ENCODE results near the gene TSC22D2.
A peak's percentile ranks its signal among the peaks of the same experiment; 100 is the strongest.

TSC22D2 gene

DNA sequence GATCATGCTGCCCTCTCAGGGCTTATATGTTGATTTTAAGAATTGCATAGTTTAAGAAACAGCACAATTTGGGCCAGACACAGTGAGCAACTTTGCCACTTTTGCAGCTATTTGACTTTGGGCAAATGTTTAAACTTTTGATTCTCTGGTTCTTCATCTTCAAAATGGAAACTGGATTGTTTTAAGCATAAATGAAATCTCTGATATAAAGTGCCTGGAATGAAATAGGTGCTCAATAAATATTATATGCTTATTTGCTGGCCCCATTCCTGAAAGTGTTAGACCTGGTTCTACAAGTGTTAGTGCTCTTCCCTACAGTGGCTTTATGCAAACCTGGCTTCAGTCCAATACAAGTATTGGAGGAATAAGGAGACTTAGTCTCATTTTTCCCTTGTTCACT lies 33.1 kb upstream of the TSC22D2 start:
- Histone ChIP-seq H3K4me3 (no peak overlapping the region), H3K27ac (no peak overlapping the region)
- TF ChIP-seq, protein P1, sequence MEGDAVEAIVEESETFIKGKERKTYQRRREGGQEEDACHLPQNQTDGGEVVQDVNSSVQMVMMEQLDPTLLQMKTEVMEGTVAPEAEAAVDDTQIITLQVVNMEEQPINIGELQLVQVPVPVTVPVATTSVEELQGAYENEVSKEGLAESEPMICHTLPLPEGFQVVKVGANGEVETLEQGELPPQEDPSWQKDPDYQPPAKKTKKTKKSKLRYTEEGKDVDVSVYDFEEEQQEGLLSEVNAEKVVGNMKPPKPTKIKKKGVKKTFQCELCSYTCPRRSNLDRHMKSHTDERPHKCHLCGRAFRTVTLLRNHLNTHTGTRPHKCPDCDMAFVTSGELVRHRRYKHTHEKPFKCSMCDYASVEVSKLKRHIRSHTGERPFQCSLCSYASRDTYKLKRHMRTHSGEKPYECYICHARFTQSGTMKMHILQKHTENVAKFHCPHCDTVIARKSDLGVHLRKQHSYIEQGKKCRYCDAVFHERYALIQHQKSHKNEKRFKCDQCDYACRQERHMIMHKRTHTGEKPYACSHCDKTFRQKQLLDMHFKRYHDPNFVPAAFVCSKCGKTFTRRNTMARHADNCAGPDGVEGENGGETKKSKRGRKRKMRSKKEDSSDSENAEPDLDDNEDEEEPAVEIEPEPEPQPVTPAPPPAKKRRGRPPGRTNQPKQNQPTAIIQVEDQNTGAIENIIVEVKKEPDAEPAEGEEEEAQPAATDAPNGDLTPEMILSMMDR (IDR thresholded peaks at IDR 0.05) = no peak
- no peak for DNase-seq (ENCODE audit: low spot score)

DNA sequence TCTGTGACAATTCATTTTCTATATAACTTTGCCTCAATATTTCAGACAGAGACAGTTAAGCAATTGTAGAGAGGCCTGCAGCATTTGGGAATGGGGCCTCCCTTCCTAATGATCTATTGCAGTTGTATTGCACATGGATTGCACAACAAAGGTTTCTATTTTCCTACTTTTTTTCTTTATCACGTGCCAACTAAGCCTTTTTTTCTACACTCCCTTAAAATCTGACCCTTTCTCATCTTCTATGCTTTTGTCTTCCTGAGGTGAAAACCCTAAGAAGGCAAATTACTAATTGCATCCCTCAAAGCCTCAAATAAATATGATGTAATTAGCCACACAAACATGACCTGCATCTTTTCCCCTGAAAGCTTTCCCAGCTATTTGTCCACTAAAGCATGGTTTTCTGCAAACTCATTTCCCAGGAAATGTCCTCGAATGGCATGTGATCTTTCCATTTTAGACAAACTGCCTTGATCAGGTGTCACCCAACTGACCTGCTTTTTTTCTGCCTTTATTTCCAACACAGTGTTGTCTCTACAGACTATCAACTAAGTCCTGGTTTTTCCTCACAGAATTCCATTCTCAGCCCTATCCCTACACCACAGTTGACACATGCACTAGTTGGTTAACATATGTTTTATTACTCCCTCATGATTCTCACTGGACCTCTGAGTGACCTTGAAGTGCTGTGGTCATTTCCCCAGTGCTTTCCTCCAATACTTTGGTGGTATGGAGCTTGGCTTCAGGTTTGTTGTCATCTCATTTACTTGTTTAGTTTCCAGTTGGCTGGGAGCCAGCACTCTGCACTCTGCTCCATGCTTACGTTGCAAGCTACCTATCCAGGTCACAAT lies 31.9 kb upstream of the TSC22D2 start:
- DNase-seq (ENCODE audit: low spot score) = no peak
- H3K27ac ChIP-seq = no peak overlapping the region
- no peak overlapping the region for H3K4me3 ChIP-seq
- TF ChIP-seq, protein P1 (IDR thresholded peaks at IDR 0.05) = no peak

DNA sequence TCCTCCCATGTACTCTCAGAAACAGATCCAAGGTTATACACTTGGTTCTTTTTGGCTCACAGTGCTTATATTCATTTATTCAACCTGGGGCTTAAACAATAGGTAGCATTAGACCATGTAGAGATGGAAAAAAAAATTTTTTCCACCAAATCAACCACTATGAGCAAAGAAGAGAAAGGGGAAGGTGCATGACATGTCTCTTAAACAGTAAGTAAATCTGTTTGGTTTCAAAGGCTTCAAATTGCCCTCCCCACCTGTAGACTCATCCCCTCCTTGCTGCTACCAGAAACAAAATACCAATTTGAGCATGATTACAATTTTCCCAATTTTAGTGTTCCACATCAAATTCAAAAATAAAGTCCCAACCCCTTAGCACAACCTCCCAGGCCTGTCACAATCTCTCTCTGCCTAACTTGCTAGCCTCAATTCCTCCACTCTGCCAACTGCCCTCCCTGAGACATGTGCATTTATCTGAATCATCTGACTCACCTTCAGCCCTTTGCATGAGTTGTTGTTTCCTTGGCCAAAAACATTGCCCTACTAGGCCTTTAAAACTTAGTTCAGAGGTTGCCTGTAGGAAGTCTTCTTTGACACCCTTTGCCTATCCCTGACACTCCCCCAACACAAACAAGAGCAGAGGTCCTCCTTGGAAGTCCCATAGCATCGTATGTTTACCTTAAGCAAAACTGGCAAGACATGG lies 30.3 kb upstream of the TSC22D2 start:
- Histone ChIP-seq H3K27ac (no peak overlapping the region), H3K4me3 (no peak overlapping the region)
- TF ChIP-seq, protein P1 (IDR thresholded peaks at IDR 0.05) = no peak
- no peak for DNase-seq (ENCODE audit: low spot score)

DNA sequence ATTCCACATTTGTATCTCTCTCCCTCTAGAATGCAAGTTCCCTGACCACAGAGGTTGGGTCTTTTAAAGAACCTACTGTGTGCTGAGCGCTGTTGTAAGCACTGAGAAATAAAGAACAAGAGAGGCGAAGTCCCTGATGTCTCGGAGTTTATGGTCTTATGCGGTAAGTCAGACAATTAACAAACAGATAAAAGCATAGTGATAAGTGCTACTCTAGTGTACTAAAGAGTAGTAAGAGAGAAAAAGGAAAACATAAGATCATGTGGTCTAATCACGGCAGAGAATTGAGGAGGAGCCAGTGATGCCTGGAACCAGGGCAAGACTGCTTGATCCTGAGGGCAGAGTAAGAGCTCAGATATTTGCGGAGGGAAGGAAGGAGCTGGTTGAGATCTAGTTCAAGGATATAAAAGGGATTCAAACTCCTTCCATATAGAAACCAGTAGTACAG lies 29.8 kb upstream of the TSC22D2 start:
- no peak overlapping the region for H3K27ac ChIP-seq
- TF ChIP-seq, protein P1 (IDR thresholded peaks at IDR 0.05) = no peak

DNA sequence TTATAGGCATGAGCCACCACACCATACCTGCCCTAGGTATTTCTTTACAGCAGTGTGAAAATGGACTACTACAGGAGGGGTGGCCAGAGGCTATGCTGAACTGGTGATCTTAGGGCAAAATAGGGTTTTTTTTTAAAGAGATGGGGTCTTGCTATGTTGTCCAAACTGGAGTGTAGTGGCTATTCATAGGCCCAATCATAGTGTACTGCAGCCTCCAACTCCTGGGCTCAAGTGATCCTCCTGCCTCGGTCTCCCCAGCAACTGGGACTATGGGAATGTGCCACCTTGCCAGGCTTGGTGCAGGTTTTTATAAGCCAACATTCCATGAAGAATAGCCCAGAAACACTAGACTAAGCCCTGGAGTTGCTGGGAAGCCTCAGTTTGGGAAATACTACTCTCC lies 28.6 kb upstream of the TSC22D2 start:
- Histone ChIP-seq H3K4me3 (no peak overlapping the region), H3K27ac (no peak overlapping the region)
- no peak for DNase-seq (ENCODE audit: low spot score)
- TF ChIP-seq, protein P1 (IDR thresholded peaks at IDR 0.05) = no peak

More for the DNA sequence above, 29.8 kb upstream of the TSC22D2 start:
- no peak for DNase-seq (ENCODE audit: low spot score)
- no peak overlapping the region for H3K4me3 ChIP-seq

DNA sequence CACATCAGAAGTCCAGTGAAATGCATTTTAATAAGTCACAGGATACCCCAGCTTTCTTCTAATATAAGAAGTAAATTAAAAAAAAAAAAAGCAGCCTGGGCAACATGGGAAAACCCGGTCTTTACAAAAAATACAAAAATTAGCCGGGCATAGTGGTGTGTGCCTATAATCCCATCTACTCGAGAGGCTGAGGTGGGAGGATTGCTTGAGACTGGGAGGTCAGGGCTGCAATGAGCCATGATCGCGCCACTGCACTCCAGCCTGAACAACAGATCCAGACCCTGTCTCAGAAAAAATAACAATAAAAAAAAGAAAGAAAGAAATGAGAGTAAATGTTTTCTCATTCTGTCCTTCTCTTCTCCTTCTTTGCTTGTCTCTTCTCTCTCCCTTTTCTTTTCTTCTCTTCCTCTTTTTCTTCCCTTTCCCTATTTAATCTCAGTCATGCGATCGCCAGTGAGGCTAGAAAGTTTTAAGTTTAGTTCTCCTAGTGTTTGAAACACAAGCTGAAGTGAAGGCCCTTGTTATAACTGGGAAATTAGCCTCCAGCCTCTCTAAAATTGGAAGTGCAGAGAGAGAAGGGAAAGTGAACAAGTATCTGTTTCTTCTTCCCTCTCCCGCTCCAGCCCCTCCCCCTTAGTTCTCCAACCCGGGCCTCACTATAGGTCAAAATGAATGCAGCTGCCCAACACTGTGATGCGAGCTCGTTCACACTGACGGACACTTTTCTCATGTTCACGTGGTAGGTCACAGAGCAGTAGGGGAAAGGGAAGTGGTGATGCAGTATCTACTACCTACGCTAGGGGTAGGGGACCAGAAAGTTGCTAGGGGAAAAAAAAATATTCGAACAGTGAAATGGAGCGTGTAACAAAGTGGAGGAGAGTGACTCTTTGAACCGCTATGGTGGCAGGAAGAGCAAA lies 23.5 kb upstream of the TSC22D2 start:
- Histone ChIP-seq H3K4me3 (peak overlapping the region; percentile 25), H3K27ac (no peak overlapping the region)
- DNase-seq (ENCODE audit: low spot score) = no peak
- TF ChIP-seq, protein P1 (IDR thresholded peaks at IDR 0.05) = no peak

Data from coronary artery (tissue), 2 donors.